ENCODE data around the gene HS3ST5. TPM values are rescaled to one million over a fixed set of nuclear protein-coding genes. Genes with fewer than 3 reads are reported as not detected.
"Not testable (repeated sequence)": the region's sequence is repeated elsewhere in the genome, so short reads cannot be mapped to it uniquely, and the experiment has no call there.

The HS3ST5 gene
- total RNA-seq, 1 donor from 2014 or later = 0.12 TPM

DNA sequence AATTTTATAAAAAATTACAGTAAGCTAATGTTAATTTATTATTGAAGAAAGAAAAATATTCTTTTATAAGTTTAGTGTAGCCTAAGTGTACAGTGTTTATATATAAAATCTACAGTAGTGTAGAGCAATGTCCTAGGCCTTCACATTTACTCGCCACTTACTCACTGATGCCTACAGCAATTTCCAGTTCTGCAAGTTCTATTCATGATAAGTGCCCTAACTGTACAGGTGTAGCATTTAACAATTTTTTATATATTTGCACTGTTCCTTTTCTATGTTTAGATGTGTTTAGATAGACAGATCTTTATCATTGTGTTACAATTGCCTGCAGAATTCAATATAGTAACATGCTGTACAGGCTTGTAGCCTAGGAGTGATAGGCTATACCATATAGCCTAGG is 291.8 kb downstream of the HS3ST5 start:
- no peak overlapping the region for H3K4me3 ChIP-seq
- no peaks in the 10 kb centered on the region for H3K27me3 ChIP-seq (ENCODE audit: low read depth)
- TF ChIP-seq, protein P1, sequence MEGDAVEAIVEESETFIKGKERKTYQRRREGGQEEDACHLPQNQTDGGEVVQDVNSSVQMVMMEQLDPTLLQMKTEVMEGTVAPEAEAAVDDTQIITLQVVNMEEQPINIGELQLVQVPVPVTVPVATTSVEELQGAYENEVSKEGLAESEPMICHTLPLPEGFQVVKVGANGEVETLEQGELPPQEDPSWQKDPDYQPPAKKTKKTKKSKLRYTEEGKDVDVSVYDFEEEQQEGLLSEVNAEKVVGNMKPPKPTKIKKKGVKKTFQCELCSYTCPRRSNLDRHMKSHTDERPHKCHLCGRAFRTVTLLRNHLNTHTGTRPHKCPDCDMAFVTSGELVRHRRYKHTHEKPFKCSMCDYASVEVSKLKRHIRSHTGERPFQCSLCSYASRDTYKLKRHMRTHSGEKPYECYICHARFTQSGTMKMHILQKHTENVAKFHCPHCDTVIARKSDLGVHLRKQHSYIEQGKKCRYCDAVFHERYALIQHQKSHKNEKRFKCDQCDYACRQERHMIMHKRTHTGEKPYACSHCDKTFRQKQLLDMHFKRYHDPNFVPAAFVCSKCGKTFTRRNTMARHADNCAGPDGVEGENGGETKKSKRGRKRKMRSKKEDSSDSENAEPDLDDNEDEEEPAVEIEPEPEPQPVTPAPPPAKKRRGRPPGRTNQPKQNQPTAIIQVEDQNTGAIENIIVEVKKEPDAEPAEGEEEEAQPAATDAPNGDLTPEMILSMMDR (IDR thresholded peaks at IDR 0.05) = no peak
- intact Hi-C loops (cut with DNase I) = no loop called here
- ATAC-seq (peak in 1 of 2 donors; percentile 19), DNase-seq (no peak)
- H3K4me1 ChIP-seq = no peaks in the 10 kb centered on the region
- H3K36me3 ChIP-seq = no peaks in the 10 kb centered on the region
- H3K27ac ChIP-seq = no peak overlapping the region
- H3K9me3 ChIP-seq = no peaks in the 10 kb centered on the region

DNA sequence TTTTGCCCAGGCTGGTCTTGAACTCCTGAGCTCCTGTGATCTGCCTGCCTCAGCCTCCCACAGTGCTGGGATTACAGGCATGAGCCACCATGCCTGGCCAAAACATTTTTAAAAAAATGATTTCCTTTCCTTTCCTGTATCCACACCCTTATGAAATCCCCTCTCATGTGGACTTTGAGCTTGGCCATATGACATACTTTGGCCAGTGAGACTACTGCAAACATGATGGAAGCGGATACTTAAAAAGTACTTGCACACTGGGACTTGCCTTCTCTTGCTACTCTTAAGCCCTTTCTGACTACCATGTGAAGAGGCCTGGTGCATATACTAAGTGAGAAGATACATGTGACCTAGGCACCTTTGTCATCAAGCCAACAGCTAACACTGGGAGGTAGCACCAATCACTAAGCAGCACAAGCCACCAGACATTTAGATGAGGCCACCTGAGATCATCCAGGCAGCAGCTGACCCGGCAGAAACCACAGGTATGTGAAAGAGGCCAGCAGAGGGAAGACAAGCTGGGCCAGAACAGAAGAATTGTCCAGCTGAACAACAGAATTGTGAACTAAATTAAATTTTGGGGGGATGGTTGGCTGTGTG is 293.4 kb downstream of the HS3ST5 start:
- Histone ChIP-seq H3K9me3 (no peaks in the 10 kb centered on the region), H3K27ac (no peak overlapping the region), H3K36me3 (no peaks in the 10 kb centered on the region), H3K27me3 (ENCODE audit: low read depth) (no peaks in the 10 kb centered on the region), H3K4me3 (no peak overlapping the region), H3K4me1 (no peaks in the 10 kb centered on the region)
- ATAC-seq (no peak), DNase-seq (no peak)
- TF ChIP-seq, protein P1 (IDR thresholded peaks at IDR 0.05) = no peak
- intact Hi-C loops (cut with DNase I) = no loop called here

DNA sequence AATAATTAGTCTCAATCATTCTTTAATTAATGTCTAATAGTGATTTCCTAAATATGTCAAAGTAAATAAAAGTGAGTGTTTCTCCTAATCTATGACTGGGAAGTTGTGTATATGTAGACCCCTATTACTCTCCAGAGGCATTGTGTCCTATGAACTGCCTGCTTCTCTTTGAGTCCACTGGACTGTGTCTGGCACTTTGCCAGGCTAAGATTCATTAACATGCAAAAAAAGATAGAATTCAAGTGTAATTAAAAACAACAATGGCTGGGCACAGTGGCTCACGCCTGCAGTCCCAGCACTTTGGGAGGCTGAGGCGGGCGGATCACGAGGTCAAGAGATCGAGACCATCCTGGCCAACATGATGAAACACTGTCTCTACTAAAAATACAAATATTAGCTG is 298.3 kb downstream of the HS3ST5 start:
- intact Hi-C loops (cut with DNase I); H3K9me3 ChIP-seq; ATAC-seq; H3K36me3 ChIP-seq; H3K4me1 ChIP-seq; H3K27ac ChIP-seq; H3K27me3 ChIP-seq (ENCODE audit: low read depth); H3K4me3 ChIP-seq; DNase-seq: not testable (repeated sequence)

DNA sequence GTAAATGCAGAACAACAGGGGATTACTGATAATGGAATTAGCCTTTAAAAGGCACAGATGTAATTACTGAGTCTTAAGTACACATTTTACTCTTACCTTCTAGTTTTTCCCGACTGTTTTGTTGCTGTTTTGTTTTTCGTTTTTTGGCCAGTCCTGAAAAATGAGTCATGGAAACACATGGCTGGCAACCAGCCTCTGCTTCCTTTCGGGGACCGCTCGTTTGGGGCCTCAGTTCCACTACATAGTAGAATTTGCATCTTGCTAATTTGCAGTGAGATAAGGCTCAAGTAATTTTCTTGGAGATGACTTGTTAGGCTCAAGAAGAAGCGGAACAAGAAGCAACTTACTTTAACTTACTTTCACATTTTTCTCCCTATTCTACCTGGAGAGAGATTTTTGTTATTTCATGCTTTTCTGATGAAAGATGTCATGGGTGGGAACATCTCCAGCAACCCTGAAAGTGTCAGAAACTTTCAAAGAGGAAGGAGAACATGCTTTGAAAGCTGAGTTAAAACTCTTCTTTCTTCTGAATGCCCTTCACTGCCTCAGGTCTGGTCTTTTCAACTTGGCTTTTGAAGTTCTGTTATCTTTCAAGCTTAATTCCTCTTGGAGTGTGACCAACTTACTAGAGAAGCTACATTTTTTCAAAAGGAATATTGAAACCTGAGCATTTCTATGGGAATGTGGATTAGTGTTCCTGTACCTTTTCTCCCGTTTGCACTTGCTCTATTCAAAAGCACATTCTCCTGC is 300.4 kb downstream of the HS3ST5 start:
- TF ChIP-seq, protein P1 (IDR thresholded peaks at IDR 0.05) = no peak
- no peak for DNase-seq
- Histone ChIP-seq H3K4me1 (no peaks in the 10 kb centered on the region), H3K27me3 (ENCODE audit: low read depth) (no peaks in the 10 kb centered on the region), H3K36me3 (no peaks in the 10 kb centered on the region), H3K9me3 (no peaks in the 10 kb centered on the region), H3K4me3 (no peak overlapping the region), H3K27ac (no peak overlapping the region)
- ATAC-seq = no peak
- intact Hi-C loops (cut with DNase I) = no loop called here

DNA sequence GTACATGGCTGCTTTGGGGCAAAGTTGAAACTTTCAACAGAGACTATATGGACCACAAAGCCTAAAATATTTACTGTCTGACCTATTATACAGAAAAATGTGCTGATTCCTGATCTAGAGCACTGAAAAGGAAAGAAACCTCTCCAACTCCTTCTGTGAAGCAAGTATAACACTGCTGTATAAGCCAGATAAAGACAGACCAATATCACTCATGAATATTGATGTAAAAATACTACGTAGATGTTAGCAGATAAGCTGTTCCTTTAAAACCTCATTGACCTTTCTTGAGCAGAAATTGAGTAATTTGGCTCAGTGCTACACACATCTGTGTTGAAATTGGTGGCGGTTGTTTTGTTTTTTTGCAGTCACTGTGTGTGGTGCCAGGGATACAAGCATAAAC is 302.0 kb downstream of the HS3ST5 start:
- TF ChIP-seq, protein P1 (IDR thresholded peaks at IDR 0.05) = no peak
- ATAC-seq (no peak), DNase-seq (no peak)
- H3K27me3 ChIP-seq (ENCODE audit: low read depth) = no peaks in the 10 kb centered on the region
- H3K36me3 ChIP-seq = no peaks in the 10 kb centered on the region
- intact Hi-C loops (cut with DNase I) = no loop called here
- H3K4me3 ChIP-seq = no peak overlapping the region
- H3K27ac ChIP-seq = no peak overlapping the region
- no peaks in the 10 kb centered on the region for H3K4me1 ChIP-seq
- no peaks in the 10 kb centered on the region for H3K9me3 ChIP-seq

DNA sequence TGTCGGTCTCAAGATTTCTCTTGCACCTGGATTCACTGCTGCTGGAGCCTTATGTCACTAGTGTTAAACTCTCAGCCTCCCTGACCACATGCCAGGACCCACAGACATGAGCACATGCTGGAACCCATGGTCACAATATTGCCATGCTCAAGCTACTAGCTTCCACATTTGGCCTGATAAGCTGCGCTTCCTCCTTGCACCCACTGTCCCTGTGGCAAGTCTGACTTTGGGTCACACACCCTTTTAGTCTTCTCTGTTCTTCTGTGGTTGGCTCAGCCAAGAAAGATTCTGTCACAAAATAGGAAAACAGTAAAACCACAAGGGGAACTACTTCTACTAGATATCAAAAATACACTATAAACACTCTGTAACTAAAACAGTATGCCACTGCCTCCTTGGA is 303.0 kb downstream of the HS3ST5 start:
- ATAC-seq (peak in 1 of 2 donors; percentile 55), DNase-seq (no peak)
- H3K4me1 ChIP-seq = no peaks in the 10 kb centered on the region
- intact Hi-C loops (cut with DNase I) = no loop called here
- TF ChIP-seq, protein P1 (IDR thresholded peaks at IDR 0.05) = no peak
- H3K4me3 ChIP-seq = no peak overlapping the region
- no peaks in the 10 kb centered on the region for H3K36me3 ChIP-seq
- H3K27ac ChIP-seq = no peak overlapping the region
- no peaks in the 10 kb centered on the region for H3K9me3 ChIP-seq
- H3K27me3 ChIP-seq (ENCODE audit: low read depth) = no peaks in the 10 kb centered on the region
